Measurements from ENCODE around the gene SMC3.

SMC3 gene

GRCh38 chr10:110616493-110617033, 49.1 kb downstream of the SMC3 start:
- TF ChIP-seq CTCF (conservative IDR thresholded peaks at IDR 0.05; ENCODE audit: low read depth, low read length), result no peak
- no peak overlapping the region for H3K9ac ChIP-seq
- peaks cover 12% of the 10 kb centered on the region for H3K4me1 ChIP-seq (ENCODE audit: low read depth, poor library complexity, severe bottlenecking)
- no peak overlapping the region for H2AFZ ChIP-seq (ENCODE audit: low read depth)
- H3K4me2 ChIP-seq, result no peak overlapping the region
- no peaks in the 10 kb centered on the region for H3K36me3 ChIP-seq (ENCODE audit: insufficient read depth)
- no peaks in the 10 kb centered on the region for H4K20me1 ChIP-seq (ENCODE audit: insufficient read depth)
- H3K27me3 ChIP-seq (ENCODE audit: insufficient read depth, low read depth), result no peaks in the 10 kb centered on the region
- no peak overlapping the region for H3K4me3 ChIP-seq (IDR thresholded peaks at IDR 0.05; ENCODE audit: insufficient read depth, low read depth, low read length)
- no peaks in the 10 kb centered on the region for H3K79me2 ChIP-seq (ENCODE audit: insufficient read depth, low read depth)
- no peak overlapping the region for H3K27ac ChIP-seq

- no peak overlapping the region for H3K4me2 ChIP-seq
- H3K27me3 ChIP-seq (ENCODE audit: insufficient read depth, low read depth), result no peaks in the 10 kb centered on the region
- no peak for TF ChIP-seq CTCF (conservative IDR thresholded peaks at IDR 0.05; ENCODE audit: low read depth, low read length)
- no peak overlapping the region for H3K4me3 ChIP-seq (IDR thresholded peaks at IDR 0.05; ENCODE audit: insufficient read depth, low read depth, low read length)
- H3K4me1 ChIP-seq (ENCODE audit: low read depth, poor library complexity, severe bottlenecking), result peaks cover 2% of the 10 kb centered on the region
- H3K36me3 ChIP-seq (ENCODE audit: insufficient read depth), result no peaks in the 10 kb centered on the region
- H3K27ac ChIP-seq, result no peak overlapping the region
- H3K79me2 ChIP-seq (ENCODE audit: insufficient read depth, low read depth), result no peaks in the 10 kb centered on the region
- H3K9ac ChIP-seq, result no peak overlapping the region
- no peak overlapping the region for H2AFZ ChIP-seq (ENCODE audit: low read depth)
- no peaks in the 10 kb centered on the region for H4K20me1 ChIP-seq (ENCODE audit: insufficient read depth)
These were observed 50.1 kb downstream of the SMC3 start for GRCh38 chr10:110617425-110618229.

- Histone ChIP-seq H3K27me3 (ENCODE audit: insufficient read depth, low read depth) (no peaks in the 10 kb centered on the region), H3K4me1 (ENCODE audit: low read depth, poor library complexity, severe bottlenecking) (no peaks in the 10 kb centered on the region), H3K79me2 (ENCODE audit: insufficient read depth, low read depth) (no peaks in the 10 kb centered on the region), H3K27ac (no peak overlapping the region), H3K36me3 (ENCODE audit: insufficient read depth) (no peaks in the 10 kb centered on the region), H3K9ac (no peak overlapping the region), H4K20me1 (ENCODE audit: insufficient read depth) (no peaks in the 10 kb centered on the region), H2AFZ (ENCODE audit: low read depth) (no peak overlapping the region), H3K4me3 (IDR thresholded peaks at IDR 0.05; ENCODE audit: insufficient read depth, low read depth, low read length) (no peak overlapping the region), H3K4me2 (no peak overlapping the region)
- TF ChIP-seq CTCF (conservative IDR thresholded peaks at IDR 0.05; ENCODE audit: low read depth, low read length), result no peak
These were observed 50.7 kb downstream of the SMC3 start for GRCh38 chr10:110618230-110618610.

DNA sequence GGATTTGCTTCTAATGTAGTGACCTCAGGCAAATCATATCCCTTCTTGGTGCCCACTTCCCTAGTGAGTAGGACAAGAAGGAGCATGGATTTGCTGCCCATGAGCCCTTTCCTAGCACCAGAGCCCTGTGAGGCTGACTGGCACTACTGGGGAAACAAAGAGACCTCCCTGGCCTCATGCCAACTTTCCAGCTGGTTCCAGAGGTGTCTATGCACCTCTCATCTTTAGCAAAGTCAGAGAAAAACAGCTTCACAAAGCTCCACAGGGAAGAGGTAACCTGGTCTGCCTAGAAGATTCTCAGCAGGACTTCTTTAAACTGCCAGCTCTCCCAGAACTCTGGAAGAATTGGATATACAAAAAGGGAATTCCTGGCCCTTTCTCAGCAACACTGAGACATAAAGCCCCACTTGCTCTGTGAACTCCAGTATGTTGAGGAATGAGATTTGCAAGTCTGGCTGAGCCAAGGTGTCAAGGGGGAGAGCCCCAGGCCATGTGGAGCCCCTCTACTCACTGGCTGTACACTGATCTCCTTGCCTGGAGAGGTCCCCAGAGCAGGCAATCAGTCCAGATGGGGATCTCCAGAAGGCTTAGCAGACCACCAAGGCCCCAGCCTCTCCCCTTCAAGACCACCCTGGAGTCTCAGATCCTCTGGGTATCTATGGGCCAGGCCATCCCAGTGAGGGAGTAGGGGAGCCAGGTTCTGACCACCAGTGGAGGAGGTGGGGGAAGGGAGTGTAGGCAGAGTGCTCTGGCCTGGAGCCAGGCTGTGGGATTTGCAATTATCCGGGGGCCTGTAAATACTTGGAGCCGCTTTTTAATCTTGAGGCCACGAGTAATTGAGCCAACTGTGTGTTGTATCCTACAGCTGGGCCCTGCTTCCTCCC, 52.3 kb downstream of the SMC3 start:
- H3K4me2 ChIP-seq, result no peak overlapping the region

More for the DNA sequence above, 52.3 kb downstream of the SMC3 start:
- Histone ChIP-seq H3K4me1 (ENCODE audit: low read depth, poor library complexity, severe bottlenecking) (no peaks in the 10 kb centered on the region), H3K36me3 (ENCODE audit: insufficient read depth) (no peaks in the 10 kb centered on the region), H3K27me3 (ENCODE audit: insufficient read depth, low read depth) (no peaks in the 10 kb centered on the region), H3K27ac (no peak overlapping the region), H4K20me1 (ENCODE audit: insufficient read depth) (no peaks in the 10 kb centered on the region), H2AFZ (ENCODE audit: low read depth) (no peak overlapping the region), H3K9ac (no peak overlapping the region), H3K4me3 (IDR thresholded peaks at IDR 0.05; ENCODE audit: insufficient read depth, low read depth, low read length) (no peak overlapping the region), H3K79me2 (ENCODE audit: insufficient read depth, low read depth) (no peaks in the 10 kb centered on the region)
- no peak for TF ChIP-seq CTCF (conservative IDR thresholded peaks at IDR 0.05; ENCODE audit: low read depth, low read length)

All from KMS-11 (cell line).